Testis (tissue), 2 donors: ENCODE data around the gene CEP250.

Experiments
- POLR2A ChIP-seq: fragments of 450-650 bp; IDR thresholded peaks from one replicate; pipeline ENCODE4 v1.6.1; 2017; ENCODE audit warnings: antibody characterized with exemption, mild to moderate bottlenecking, moderate library complexity
- TF ChIP-seq, protein P1 (sequence below), 3 experiments: fragments of 450-650 bp in 2 of 3; fragments of 200-600 bp in 1 of 3; sonication (generic) in 1 of 3; IDR thresholded peaks; one replicate each; pipeline ENCODE4 v1.5.1; 2016 to 2019; ENCODE audit warnings: antibody characterized with exemption in 3 of 3, mild to moderate bottlenecking in 2 of 3, moderate library complexity in 1 of 3

DNA sequence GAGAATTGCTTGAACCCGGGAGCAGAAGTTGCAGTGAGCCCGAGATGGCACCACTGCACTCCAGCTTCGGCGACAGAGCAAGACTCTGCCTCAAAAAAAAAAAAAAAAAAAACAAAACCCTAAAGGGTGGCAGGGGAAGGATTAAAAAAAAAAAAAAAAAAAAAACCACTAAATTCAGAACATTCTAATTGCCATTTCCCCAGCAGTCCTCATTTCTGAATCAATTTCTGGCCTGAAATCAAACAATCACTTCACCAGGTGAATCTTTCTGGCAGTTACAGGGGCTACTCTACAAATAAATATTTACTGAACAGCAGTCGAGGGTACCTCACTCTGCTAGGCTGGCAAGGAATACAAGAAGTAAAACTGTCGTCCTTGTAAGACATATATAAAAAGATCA is 44.8 kb upstream of the CEP250 start:
- TF ChIP-seq, protein P1, sequence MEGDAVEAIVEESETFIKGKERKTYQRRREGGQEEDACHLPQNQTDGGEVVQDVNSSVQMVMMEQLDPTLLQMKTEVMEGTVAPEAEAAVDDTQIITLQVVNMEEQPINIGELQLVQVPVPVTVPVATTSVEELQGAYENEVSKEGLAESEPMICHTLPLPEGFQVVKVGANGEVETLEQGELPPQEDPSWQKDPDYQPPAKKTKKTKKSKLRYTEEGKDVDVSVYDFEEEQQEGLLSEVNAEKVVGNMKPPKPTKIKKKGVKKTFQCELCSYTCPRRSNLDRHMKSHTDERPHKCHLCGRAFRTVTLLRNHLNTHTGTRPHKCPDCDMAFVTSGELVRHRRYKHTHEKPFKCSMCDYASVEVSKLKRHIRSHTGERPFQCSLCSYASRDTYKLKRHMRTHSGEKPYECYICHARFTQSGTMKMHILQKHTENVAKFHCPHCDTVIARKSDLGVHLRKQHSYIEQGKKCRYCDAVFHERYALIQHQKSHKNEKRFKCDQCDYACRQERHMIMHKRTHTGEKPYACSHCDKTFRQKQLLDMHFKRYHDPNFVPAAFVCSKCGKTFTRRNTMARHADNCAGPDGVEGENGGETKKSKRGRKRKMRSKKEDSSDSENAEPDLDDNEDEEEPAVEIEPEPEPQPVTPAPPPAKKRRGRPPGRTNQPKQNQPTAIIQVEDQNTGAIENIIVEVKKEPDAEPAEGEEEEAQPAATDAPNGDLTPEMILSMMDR (IDR thresholded peaks at IDR 0.05), result no peak
- no peak for TF ChIP-seq POLR2A
